Fibroblast of lung (primary cell): ENCODE results near the gene PILRB. TPM values are rescaled to one million over a fixed set of nuclear protein-coding genes. Genes with fewer than 3 reads are reported as not detected.
"Not testable (repeated sequence)": the region's sequence is repeated elsewhere in the genome, so short reads cannot be mapped to it uniquely, and the experiment has no call there.

ENCODE experiments used
- DNase-seq, 2 donors: peaks; one replicate each; pipeline versions ENCODE4 v3.0.0 to v3.0.0-alpha.2; 2010; ENCODE audit warnings: low read depth in 2 of 2
- H2AFZ ChIP-seq: 2 replicates; pipeline ENCODE4 v1.5.1; 2012; ENCODE audit warnings: low read length, control low read depth, inconsistent platforms
- H3K27ac ChIP-seq: 2 replicates; pipeline ENCODE4 v1.5.1; 2011; ENCODE audit warnings: low read length, control low read depth; ENCODE audit not compliant: insufficient read depth
- H3K27me3 ChIP-seq: 2 replicates; pipeline ENCODE4 v1.5.1; 2011; ENCODE audit warnings: mild to moderate bottlenecking, low read length; ENCODE audit not compliant: control insufficient read depth, insufficient read depth
- H3K36me3 ChIP-seq: 2 replicates; pipeline ENCODE4 v1.5.1; 2011; ENCODE audit warnings: low read length; ENCODE audit not compliant: control insufficient read depth, insufficient read depth
- H3K4me1 ChIP-seq: 2 replicates; pipeline ENCODE4 v1.5.1; 2011; ENCODE audit warnings: low read length; ENCODE audit not compliant: control insufficient read depth, insufficient read depth; ENCODE audit errors: extremely low read depth
- H3K4me2 ChIP-seq: 2 replicates; pipeline ENCODE4 v1.5.1; 2011; ENCODE audit warnings: low read length, control low read depth; ENCODE audit not compliant: insufficient read depth; ENCODE audit errors: extremely low read depth
- H3K4me3 ChIP-seq, 4 experiments: fragments of 200-600 bp in 1 of 4; sonication (generic) in 1 of 4; replicated peaks in 1 of 4; 2 replicates each; pipeline ENCODE4 v1.5.1; 2011 to 2016; ENCODE audit warnings: low read length in 4 of 4, low read depth in 3 of 4, mild to moderate bottlenecking in 3 of 4, control low read depth in 2 of 4, inconsistent platforms in 1 of 4, mixed read lengths in 1 of 4; ENCODE audit not compliant: insufficient read depth in 1 of 4; ENCODE audit errors: control extremely low read depth in 1 of 4
- H3K79me2 ChIP-seq: 2 replicates; pipeline ENCODE4 v1.5.1; 2012; ENCODE audit warnings: mild to moderate bottlenecking, low read length, inconsistent platforms; ENCODE audit not compliant: control insufficient read depth, insufficient read depth
- H3K9ac ChIP-seq: 2 replicates; pipeline ENCODE4 v1.5.1; 2011; ENCODE audit warnings: mild to moderate bottlenecking, low read length, control low read depth; ENCODE audit not compliant: insufficient read depth
- H3K9me3 ChIP-seq: 2 replicates; pipeline ENCODE4 v1.5.1; 2012; ENCODE audit warnings: low read depth, low read length; ENCODE audit not compliant: control insufficient read depth, insufficient read depth
- H4K20me1 ChIP-seq: 2 replicates; pipeline ENCODE4 v1.5.1; 2011; ENCODE audit warnings: low read length; ENCODE audit not compliant: control insufficient read depth, insufficient read depth; ENCODE audit errors: extremely low read depth
- EZH2 ChIP-seq: IDR thresholded peaks from 2 replicates; pipeline ENCODE4 v1.5.1; 2012; ENCODE audit warnings: low read length, control low read depth, mild to moderate bottlenecking; ENCODE audit errors: missing control alignments
- polyA plus RNA-seq, 2 donors: library from polyadenylated mRNA; depleted of rRNA in 1 of 2; stranded (reverse) in 1 of 2; unstranded in 1 of 2; fragments of >200 nt; gene quantifications; 2 replicates each; pipeline ENCODE4 v1.2.1, GENCODE V29; 2011 to 2012; ENCODE audit warnings: missing spikeins in 1 of 2
- total RNA-seq: library from RNA; depleted of rRNA; stranded (reverse); fragments of >200 nt; gene quantifications from 2 replicates; pipeline ENCODE4 v1.2.1, GENCODE V29; 2014
- TF ChIP-seq, protein P1 (sequence below), 2 donors: IDR thresholded peaks in 1 of 2; conservative IDR thresholded peaks in 1 of 2; 1 replicate in 1 of 2; 2 replicates in 1 of 2; pipeline ENCODE4 v1.5.1; 2011 to 2012; ENCODE audit warnings: low read length in 2 of 2, control low read depth in 1 of 2, inconsistent platforms in 1 of 2, low read depth in 1 of 2, mild to moderate bottlenecking in 1 of 2

The PILRB gene
- total and polyA plus RNA-seq, 2 donors (not counting 1 experiment from before 2014, with no cell fraction given): 4.3 to 6.5 TPM

DNA sequence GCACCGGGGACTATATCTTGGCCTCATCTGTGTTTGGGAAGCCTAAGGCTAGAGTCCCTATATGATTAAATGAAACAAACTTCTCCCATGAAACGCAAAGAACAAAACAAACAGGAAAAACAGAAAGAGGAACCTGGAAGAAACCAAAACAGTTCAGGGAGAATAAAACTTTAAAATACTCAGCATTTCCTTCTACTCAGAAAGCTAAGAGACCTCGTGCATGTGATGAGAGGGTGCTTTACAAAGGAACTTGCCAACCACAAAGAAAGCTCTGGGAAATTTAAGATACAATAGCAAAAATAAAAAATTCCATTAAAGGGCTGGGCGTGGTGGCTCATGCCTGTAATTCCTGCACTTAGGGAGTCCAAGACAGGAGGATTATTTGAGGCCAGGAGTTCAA lies 22.3 kb downstream of the PILRB start:
- no peak for TF ChIP-seq EZH2
- TF ChIP-seq, protein P1, sequence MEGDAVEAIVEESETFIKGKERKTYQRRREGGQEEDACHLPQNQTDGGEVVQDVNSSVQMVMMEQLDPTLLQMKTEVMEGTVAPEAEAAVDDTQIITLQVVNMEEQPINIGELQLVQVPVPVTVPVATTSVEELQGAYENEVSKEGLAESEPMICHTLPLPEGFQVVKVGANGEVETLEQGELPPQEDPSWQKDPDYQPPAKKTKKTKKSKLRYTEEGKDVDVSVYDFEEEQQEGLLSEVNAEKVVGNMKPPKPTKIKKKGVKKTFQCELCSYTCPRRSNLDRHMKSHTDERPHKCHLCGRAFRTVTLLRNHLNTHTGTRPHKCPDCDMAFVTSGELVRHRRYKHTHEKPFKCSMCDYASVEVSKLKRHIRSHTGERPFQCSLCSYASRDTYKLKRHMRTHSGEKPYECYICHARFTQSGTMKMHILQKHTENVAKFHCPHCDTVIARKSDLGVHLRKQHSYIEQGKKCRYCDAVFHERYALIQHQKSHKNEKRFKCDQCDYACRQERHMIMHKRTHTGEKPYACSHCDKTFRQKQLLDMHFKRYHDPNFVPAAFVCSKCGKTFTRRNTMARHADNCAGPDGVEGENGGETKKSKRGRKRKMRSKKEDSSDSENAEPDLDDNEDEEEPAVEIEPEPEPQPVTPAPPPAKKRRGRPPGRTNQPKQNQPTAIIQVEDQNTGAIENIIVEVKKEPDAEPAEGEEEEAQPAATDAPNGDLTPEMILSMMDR (conservative IDR thresholded peaks at IDR 0.05 in 1 of 2, IDR thresholded peaks at IDR 0.05 in 1 of 2; ENCODE audit: low read depth in 1 of 2, low read length in 2 of 2): no peak
- H3K79me2 ChIP-seq: no peaks in the 10 kb centered on the region
- no peak for DNase-seq
- H3K4me3 ChIP-seq: no peak overlapping the region
- H3K4me2 ChIP-seq: no peak overlapping the region
- no peaks in the 10 kb centered on the region for H3K4me1 ChIP-seq
- no peaks in the 10 kb centered on the region for H3K36me3 ChIP-seq
- H3K9me3 ChIP-seq: no peaks in the 10 kb centered on the region
- H2AFZ ChIP-seq: no peak overlapping the region
- H3K9ac ChIP-seq: no peak overlapping the region
- H3K27ac ChIP-seq: no peak overlapping the region
- H4K20me1 ChIP-seq: no peaks in the 10 kb centered on the region
- H3K27me3 ChIP-seq: no peaks in the 10 kb centered on the region

DNA sequence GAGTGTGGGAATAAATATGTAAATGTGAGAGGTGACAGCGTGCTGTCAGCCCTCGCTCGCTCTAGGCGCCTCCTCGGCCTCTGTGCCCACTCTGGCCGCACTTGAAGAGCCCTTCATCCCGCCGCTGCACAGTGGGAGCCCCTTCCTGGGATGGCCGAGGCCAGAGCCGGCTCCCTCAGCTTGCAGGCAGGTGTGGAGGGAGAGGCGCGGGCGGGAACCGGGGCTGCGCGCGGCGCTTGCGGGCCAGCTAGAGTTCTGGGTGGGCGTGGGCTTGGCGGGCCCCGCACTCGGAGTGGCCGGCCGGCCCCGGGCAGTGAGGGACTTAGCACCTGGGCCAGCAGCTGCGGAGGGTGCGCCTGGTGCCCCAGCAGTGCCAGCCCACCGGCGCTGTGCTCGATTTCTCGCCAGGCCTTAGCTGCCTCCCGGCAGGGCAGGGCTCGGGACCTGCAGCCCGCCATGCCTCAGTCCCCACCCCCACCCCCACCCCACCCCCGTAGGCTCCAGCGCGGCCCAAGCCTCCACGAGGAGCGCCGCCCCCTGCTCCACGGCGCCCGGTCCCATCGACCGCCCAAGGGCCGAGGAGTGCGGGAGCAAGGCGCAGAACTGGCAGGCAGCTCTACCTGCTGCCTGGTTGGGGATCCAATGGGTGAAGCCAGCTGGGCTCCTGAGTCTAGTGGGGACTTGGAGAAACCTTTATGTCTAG lies 23.8 kb downstream of the PILRB start:
- not testable (repeated sequence) for H3K4me1 ChIP-seq, H4K20me1 ChIP-seq, H3K4me2 ChIP-seq, H3K27ac ChIP-seq, H3K27me3 ChIP-seq, H3K36me3 ChIP-seq, H3K79me2 ChIP-seq, DNase-seq, H3K4me3 ChIP-seq, H2AFZ ChIP-seq, H3K9ac ChIP-seq, H3K9me3 ChIP-seq

DNA sequence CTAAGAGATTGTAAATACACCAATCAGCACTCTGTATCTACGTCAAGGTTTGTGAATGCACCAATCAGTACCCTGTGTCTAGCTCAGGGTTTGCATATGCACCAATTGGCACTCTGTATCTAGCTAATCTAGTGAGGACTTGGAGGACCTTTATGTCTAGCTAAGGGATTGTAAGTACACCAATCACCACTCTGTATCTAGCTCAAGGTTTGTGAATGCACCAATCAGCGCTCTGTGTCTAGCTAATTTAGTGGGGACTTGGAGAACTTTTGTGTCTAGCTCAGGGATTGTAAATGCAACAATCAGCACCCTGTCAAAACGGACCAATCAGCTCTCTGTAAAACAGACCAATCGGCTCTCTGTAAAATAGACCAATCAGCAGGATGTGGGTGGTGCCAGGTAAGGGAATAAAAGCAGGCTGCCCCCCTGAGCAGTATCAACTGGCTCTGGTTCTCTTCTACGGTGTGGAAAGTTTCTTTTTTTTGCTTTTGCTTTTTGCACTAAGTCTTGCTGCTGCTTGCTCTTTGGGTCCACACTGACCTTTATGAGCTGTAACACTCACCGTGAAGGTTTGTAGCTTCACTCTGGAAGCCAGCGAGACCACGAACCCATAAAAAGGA lies 24.4 kb downstream of the PILRB start:
- H2AFZ ChIP-seq, H3K9ac ChIP-seq, H3K27ac ChIP-seq, H3K9me3 ChIP-seq, DNase-seq, H4K20me1 ChIP-seq, H3K4me2 ChIP-seq, H3K4me1 ChIP-seq, H3K4me3 ChIP-seq, H3K36me3 ChIP-seq, H3K27me3 ChIP-seq, H3K79me2 ChIP-seq: not testable (repeated sequence)

DNA sequence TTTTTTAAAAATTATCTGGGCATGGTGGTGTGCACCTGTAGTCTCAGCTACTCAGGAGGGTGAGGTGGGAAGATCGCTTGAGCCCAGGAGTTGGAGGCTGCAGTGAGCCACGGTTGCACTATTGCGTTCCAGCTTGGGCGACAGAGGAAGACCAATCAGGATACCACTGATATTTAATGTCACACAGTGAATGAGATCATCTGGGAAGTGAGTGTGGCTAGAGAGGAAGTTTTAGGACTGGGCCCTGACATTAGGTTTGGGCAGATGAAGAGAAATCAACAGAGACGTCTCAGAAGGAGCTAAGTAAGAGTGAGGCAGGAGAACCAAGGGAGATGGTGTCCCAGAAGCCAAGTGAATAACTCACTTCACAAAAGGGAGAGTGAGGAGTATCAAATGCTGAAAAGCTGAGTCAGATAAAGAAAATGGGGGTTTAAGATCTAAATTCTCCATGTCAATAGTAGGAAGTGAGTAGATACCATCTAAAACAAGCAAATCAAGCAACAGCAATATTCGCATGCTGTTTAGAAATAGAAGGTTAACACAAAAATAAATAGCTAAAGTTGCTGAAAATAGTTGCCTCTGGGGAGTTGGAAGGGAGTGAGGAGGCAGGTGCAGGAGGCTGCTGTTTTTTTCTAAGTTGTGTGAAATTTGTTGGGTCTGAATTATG lies 26.8 kb downstream of the PILRB start:
- no peak overlapping the region for H2AFZ ChIP-seq
- no peaks in the 10 kb centered on the region for H4K20me1 ChIP-seq
- no peaks in the 10 kb centered on the region for H3K27me3 ChIP-seq
- no peaks in the 10 kb centered on the region for H3K4me1 ChIP-seq
- H3K79me2 ChIP-seq: no peaks in the 10 kb centered on the region
- H3K4me2 ChIP-seq: no peak overlapping the region
- H3K36me3 ChIP-seq: no peaks in the 10 kb centered on the region
- no peak for DNase-seq
- H3K27ac ChIP-seq: no peak overlapping the region
- H3K9me3 ChIP-seq: no peaks in the 10 kb centered on the region
- TF ChIP-seq, protein P1 (conservative IDR thresholded peaks at IDR 0.05 in 1 of 2, IDR thresholded peaks at IDR 0.05 in 1 of 2; ENCODE audit: low read depth in 1 of 2, low read length in 2 of 2): no peak
- no peak for TF ChIP-seq EZH2
- H3K9ac ChIP-seq: no peak overlapping the region
- no peak overlapping the region for H3K4me3 ChIP-seq
